HepG2 (cell line): ENCODE results near the gene IFI30. TPM values are rescaled to one million over a fixed set of nuclear protein-coding genes. Genes with fewer than 3 reads are reported as not detected.
A peak's percentile ranks its signal among the peaks of the same experiment; 100 is the strongest.

ENCODE experiments used
- ADNP ChIP-seq: sonication (generic); formaldehyde crosslinking; IDR thresholded peaks from 2 replicates; pipeline ENCODE4 v1.4.0; 2020; ENCODE audit warnings: missing genetic modification reagents
- DMAP1 ChIP-seq: IDR thresholded peaks from 2 replicates; pipeline ENCODE4 v1.6.1; 2016
- FOSL2 ChIP-seq: sonication (generic); formaldehyde crosslinking; IDR thresholded peaks from 2 replicates; pipeline ENCODE4 v1.4.0; 2020; ENCODE audit warnings: missing genetic modification reagents
- MED13 ChIP-seq: sonication (generic); formaldehyde crosslinking; IDR thresholded peaks from 2 replicates; pipeline ENCODE4 v1.5.0; 2020; ENCODE audit warnings: missing genetic modification reagents
- NCOR1 ChIP-seq: fragments of 200-600 bp; sonication (generic); IDR thresholded peaks from 2 replicates; pipeline ENCODE4 v1.7.0; 2017; ENCODE audit warnings: antibody characterized with exemption, low read length, borderline replicate concordance
- RAD51 ChIP-seq: fragments of 450-650 bp; IDR thresholded peaks from 2 replicates; pipeline ENCODE4 v1.6.1; 2016; ENCODE audit warnings: borderline replicate concordance
- SNRNP70 ChIP-seq: fragments of 200-400 bp; formaldehyde crosslinking; IDR thresholded peaks from 2 replicates; pipeline ENCODE4 v1.6.1; 2017; ENCODE audit warnings: mild to moderate bottlenecking, low read depth, low read length, moderate library complexity
- SOX13 ChIP-seq, 3 experiments: fragments of 450-650 bp in 1 of 3; sonication (generic) in 1 of 3; formaldehyde crosslinking in 1 of 3; IDR thresholded peaks in 2 of 3; conservative IDR thresholded peaks in 1 of 3; 2 replicates each; pipeline versions ENCODE4 v1.5.0 to v1.6.1; 2016 to 2020; ENCODE audit warnings: antibody characterized with exemption in 1 of 3, mild to moderate bottlenecking in 1 of 3, missing compliant biosample characterization in 1 of 3, missing genetic modification reagents in 1 of 3, moderate library complexity in 1 of 3
- TGIF2 ChIP-seq: IDR thresholded peaks from 2 replicates; pipeline ENCODE4 v1.6.1; 2016; ENCODE audit warnings: control low read depth, missing compliant biosample characterization
- XRCC5 ChIP-seq: fragments of 200-400 bp; formaldehyde crosslinking; optimal IDR thresholded peaks from 2 replicates; pipeline ENCODE3; 2017; ENCODE audit warnings: mild to moderate bottlenecking, low read length
- ZMAT5 ChIP-seq: sonication (generic); formaldehyde crosslinking; IDR thresholded peaks from 2 replicates; pipeline ENCODE4 v1.5.0; 2020; ENCODE audit warnings: mild to moderate bottlenecking, low read depth, missing genetic modification reagents, borderline replicate concordance
- ZNF232 ChIP-seq: sonication (generic); formaldehyde crosslinking; IDR thresholded peaks from 2 replicates; pipeline ENCODE4 v1.4.0; 2020; ENCODE audit warnings: missing genetic modification reagents, borderline replicate concordance
- ZNF343 ChIP-seq: sonication (generic); formaldehyde crosslinking; IDR thresholded peaks from 2 replicates; pipeline ENCODE4 v1.4.0; 2020; ENCODE audit warnings: mild to moderate bottlenecking, missing genetic modification reagents
- ZNF614 ChIP-seq: IDR thresholded peaks from 2 replicates; pipeline ENCODE4 v1.6.1; 2018; ENCODE audit warnings: missing biosample characterization, missing genetic modification reagents, inconsistent platforms, borderline replicate concordance
- ZSCAN25 ChIP-seq: sonication (generic); formaldehyde crosslinking; IDR thresholded peaks from 2 replicates; pipeline ENCODE4 v1.8.0; 2022; ENCODE audit warnings: mild to moderate bottlenecking, missing genetic modification reagents
- polyA plus RNA-seq, 8 experiments: library from polyadenylated mRNA; depleted of rRNA in 3 of 8; stranded (reverse) in 7 of 8; unstranded in 1 of 8; fragments of >200 nt; fragmentation: Illumina TruSeq in 4 of 8; extraction: Trizol in 4 of 8; gene quantifications; 2 replicates each; pipeline versions ENCODE4 v1.2.1 to v1.2.3, GENCODE V29; 2011 to 2016; ENCODE audit warnings: low read depth in 4 of 8, missing spikeins in 1 of 8, mixed read lengths in 1 of 8; ENCODE audit not compliant: insufficient read depth in 1 of 8
- total RNA-seq, 5 experiments: library from RNA; depleted of rRNA; stranded (reverse); fragments of >200 nt; fragmentation: Illumina TruSeq; extraction: Trizol; gene quantifications; 2 replicates each; pipeline ENCODE4 v1.2.3, GENCODE V29; 2016; ENCODE audit warnings: low read depth in 1 of 5
- TF ChIP-seq, protein P1 (sequence below): IDR thresholded peaks from 2 replicates; pipeline ENCODE4 v1.6.1; 2016; ENCODE audit warnings: control low read depth
- TF ChIP-seq, protein P2 (sequence below): sonication (generic); formaldehyde crosslinking; IDR thresholded peaks from 2 replicates; pipeline ENCODE4 v1.8.0; 2022; ENCODE audit warnings: low read depth, missing genetic modification reagents
- TF ChIP-seq, protein P3 (sequence below): sonication (generic); formaldehyde crosslinking; IDR thresholded peaks from 2 replicates; pipeline ENCODE4 v1.4.0; 2020; ENCODE audit warnings: low read depth, missing genetic modification reagents
- TF ChIP-seq, protein P4 (sequence below): IDR thresholded peaks from 2 replicates; pipeline ENCODE4 v1.6.1; 2016; ENCODE audit warnings: low read depth, borderline replicate concordance

IFI30 gene
- total and polyA plus RNA-seq, 2 of the 13 experiments (the other 11 are each of a cell fraction or from before 2014, with no cell fraction given) = 25.0 to 79.4 TPM

DNA sequence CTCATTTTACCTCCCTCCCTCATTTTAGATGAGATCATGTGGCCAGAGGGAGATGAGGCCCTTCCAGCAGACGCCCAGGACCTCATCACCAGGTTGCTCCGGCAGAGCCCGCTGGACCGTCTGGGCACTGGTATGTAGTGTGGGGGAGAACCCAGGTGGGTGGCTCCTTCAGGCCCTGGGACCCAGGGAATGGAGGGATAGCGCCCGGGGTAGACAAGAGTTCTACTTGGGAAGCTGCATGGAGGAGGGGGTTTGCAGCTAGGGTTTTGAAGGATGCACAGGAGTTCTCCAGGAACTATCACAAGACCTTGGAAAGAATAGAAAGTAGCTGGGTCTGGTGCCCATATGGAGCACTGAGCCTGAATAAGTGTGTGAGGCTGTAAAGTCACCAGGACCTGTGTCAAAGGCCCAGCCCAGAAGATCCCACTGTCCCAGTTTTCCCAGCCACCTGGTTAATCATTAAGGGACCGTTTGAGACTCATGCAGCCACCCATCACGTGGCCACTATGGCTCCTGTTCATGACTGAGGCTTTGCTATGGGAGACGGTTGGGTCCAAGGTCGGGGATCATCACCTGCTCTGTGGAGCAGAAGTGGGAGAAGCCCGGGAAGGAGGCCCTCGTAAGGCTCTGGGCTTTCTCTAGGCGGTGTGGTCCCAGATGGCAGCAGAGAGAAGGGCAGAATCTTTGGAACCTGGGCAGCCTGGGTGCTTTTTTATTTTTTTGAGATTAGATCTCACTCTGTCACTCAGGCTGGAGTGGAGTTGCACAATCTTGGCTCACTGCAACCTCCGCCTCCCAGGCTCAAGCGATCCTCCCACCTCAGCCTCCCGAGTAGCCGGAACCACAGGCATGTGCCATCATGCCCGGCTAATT is 37.7 kb upstream of the IFI30 start (continued):
- TF ChIP-seq MED13 (CRISPR knock-in tag) (peak; percentile 65; the same call in 1 of the 2 replicates), ZNF614 (CRISPR knock-in tag) (peak; percentile 74; the same call in 1 of the 2 replicates), NCOR1 (peak; percentile 53; the same call in 1 of the 2 replicates), ZNF232 (CRISPR knock-in tag) (peak; percentile 64; the same call in 1 of the 2 replicates), DMAP1 (CRISPR knock-in tag) (peak; percentile 76), SOX13 (IDR thresholded peaks at IDR 0.05) (no peak), SOX13 (CRISPR knock-in tag; conservative IDR thresholded peaks at IDR 0.05 in 1 of 2, IDR thresholded peaks at IDR 0.05 in 1 of 2) (peak in 1 of 2 experiments; percentile 65; a peak in 1 of 4 replicates), FOSL2 (CRISPR knock-in tag) (peak; percentile 68), RAD51 (peak; percentile 83), ZMAT5 (CRISPR knock-in tag) (no peak), ZSCAN25 (CRISPR knock-in tag) (peak; percentile 42; the same call in 1 of the 2 replicates), SNRNP70 (no peak), ADNP (0 out of 2 replicates have a peak, but pooled peaks have one; percentile 49), ZNF343 (CRISPR knock-in tag) (no peak), TGIF2 (CRISPR knock-in tag) (peak; percentile 42; the same call in 1 of the 2 replicates), XRCC5 (peak; percentile 42)
- TF ChIP-seq, protein P1, sequence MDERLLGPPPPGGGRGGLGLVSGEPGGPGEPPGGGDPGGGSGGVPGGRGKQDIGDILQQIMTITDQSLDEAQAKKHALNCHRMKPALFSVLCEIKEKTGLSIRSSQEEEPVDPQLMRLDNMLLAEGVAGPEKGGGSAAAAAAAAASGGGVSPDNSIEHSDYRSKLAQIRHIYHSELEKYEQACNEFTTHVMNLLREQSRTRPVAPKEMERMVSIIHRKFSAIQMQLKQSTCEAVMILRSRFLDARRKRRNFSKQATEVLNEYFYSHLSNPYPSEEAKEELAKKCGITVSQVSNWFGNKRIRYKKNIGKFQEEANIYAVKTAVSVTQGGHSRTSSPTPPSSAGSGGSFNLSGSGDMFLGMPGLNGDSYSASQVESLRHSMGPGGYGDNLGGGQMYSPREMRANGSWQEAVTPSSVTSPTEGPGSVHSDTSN (CRISPR knock-in tag) = peak; percentile 32; the same call in 1 of the 2 replicates
- TF ChIP-seq, protein P2, sequence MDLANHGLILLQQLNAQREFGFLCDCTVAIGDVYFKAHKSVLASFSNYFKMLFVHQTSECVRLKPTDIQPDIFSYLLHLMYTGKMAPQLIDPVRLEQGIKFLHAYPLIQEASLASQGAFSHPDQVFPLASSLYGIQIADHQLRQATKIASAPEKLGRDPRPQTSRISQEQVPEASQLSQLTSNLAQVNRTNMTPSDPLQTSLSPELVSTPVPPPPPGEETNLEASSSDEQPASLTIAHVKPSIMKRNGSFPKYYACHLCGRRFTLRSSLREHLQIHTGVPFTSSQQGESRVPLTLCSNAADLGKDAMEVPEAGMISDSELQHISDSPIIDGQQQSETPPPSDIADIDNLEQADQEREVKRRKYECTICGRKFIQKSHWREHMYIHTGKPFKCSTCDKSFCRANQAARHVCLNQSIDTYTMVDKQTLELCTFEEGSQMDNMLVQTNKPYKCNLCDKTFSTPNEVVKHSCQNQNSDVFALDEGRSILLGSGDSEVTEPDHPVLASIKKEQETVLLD (CRISPR knock-in tag) = no peak
- TF ChIP-seq, protein P3, sequence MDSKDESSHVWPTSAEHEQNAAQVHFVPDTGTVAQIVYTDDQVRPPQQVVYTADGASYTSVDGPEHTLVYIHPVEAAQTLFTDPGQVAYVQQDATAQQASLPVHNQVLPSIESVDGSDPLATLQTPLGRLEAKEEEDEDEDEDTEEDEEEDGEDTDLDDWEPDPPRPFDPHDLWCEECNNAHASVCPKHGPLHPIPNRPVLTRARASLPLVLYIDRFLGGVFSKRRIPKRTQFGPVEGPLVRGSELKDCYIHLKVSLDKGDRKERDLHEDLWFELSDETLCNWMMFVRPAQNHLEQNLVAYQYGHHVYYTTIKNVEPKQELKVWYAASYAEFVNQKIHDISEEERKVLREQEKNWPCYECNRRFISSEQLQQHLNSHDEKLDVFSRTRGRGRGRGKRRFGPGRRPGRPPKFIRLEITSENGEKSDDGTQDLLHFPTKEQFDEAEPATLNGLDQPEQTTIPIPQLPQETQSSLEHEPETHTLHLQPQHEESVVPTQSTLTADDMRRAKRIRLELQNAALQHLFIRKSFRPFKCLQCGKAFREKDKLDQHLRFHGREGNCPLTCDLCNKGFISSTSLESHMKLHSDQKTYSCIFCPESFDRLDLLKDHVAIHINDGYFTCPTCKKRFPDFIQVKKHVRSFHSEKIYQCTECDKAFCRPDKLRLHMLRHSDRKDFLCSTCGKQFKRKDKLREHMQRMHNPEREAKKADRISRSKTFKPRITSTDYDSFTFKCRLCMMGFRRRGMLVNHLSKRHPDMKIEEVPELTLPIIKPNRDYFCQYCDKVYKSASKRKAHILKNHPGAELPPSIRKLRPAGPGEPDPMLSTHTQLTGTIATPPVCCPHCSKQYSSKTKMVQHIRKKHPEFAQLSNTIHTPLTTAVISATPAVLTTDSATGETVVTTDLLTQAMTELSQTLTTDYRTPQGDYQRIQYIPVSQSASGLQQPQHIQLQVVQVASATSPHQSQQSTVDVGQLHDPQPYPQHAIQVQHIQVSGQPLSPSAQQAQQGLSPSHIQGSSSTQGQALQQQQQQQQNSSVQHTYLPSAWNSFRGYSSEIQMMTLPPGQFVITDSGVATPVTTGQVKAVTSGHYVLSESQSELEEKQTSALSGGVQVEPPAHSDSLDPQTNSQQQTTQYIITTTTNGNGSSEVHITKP (CRISPR knock-in tag) = peak; percentile 78; the same call in 1 of the 2 replicates
- TF ChIP-seq, protein P4, sequence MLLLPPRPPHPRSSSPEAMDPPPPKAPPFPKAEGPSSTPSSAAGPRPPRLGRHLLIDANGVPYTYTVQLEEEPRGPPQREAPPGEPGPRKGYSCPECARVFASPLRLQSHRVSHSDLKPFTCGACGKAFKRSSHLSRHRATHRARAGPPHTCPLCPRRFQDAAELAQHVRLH (CRISPR knock-in tag) = peak; percentile 66
